H9 (cell line): Measurements from ENCODE around the gene ACTBL2. TPM values are rescaled to one million over a fixed set of nuclear protein-coding genes. Genes with fewer than 3 reads are reported as not detected.

ENCODE experiments used
- DNase-seq: peaks from one replicate; pipeline ENCODE4 v3.0.0-alpha.2; 2017
- H2AFZ ChIP-seq: one replicate; pipeline ENCODE4 v1.6.1; 2013; ENCODE audit warnings: mild to moderate bottlenecking, low read length, control low read depth, moderate library complexity
- H2AK5ac ChIP-seq: 2 replicates; pipeline ENCODE4 v1.6.1; 2013; ENCODE audit warnings: low read length, control low read depth, mixed read lengths; ENCODE audit not compliant: insufficient read length
- H2BK120ac ChIP-seq: one replicate; pipeline ENCODE4 v1.6.1; 2013; ENCODE audit warnings: low read depth, mild to moderate bottlenecking, low read length, control low read depth, inconsistent platforms; ENCODE audit not compliant: poor library complexity, severe bottlenecking
- H2BK12ac ChIP-seq: 2 replicates; pipeline ENCODE4 v1.6.1; 2013; ENCODE audit warnings: low read length, control low read depth, mixed read lengths, low read depth; ENCODE audit not compliant: insufficient read length
- H2BK15ac ChIP-seq: 2 replicates; pipeline ENCODE4 v1.6.1; 2013; ENCODE audit warnings: low read depth, low read length, control low read depth
- H2BK20ac ChIP-seq: one replicate; pipeline ENCODE4 v1.6.1; 2013; ENCODE audit warnings: low read depth, mild to moderate bottlenecking, low read length, control low read depth, inconsistent platforms; ENCODE audit not compliant: poor library complexity, severe bottlenecking
- H2BK5ac ChIP-seq: 2 replicates; pipeline ENCODE4 v1.6.1; 2013; ENCODE audit warnings: low read length, control low read depth, mixed read lengths; ENCODE audit not compliant: insufficient read length
- H3K14ac ChIP-seq: 2 replicates; pipeline ENCODE4 v1.6.1; 2013; ENCODE audit warnings: low read length, control low read depth; ENCODE audit not compliant: insufficient read depth
- H3K18ac ChIP-seq: 2 replicates; pipeline ENCODE4 v1.6.1; 2013; ENCODE audit warnings: low read depth, mild to moderate bottlenecking, mixed read lengths, low read length, control low read depth; ENCODE audit not compliant: insufficient read length
- H3K23ac ChIP-seq: 2 replicates; pipeline ENCODE4 v1.6.1; 2013; ENCODE audit warnings: low read length, control low read depth, mixed read lengths, low read depth; ENCODE audit not compliant: insufficient read length
- H3K23me2 ChIP-seq: 2 replicates; pipeline ENCODE4 v1.6.1; 2013; ENCODE audit warnings: low read depth, mild to moderate bottlenecking, mixed read lengths, low read length, control low read depth; ENCODE audit not compliant: insufficient read length, poor library complexity, severe bottlenecking
- H3K27ac ChIP-seq: 2 replicates; pipeline ENCODE4 v1.5.1; 2013; ENCODE audit warnings: low read length, control low read depth, mixed read lengths, low read depth; ENCODE audit not compliant: insufficient read length
- H3K27me3 ChIP-seq: 2 replicates; pipeline ENCODE4 v1.6.1; 2013; ENCODE audit warnings: low read length, control low read depth, inconsistent platforms; ENCODE audit not compliant: insufficient read depth
- H3K4ac ChIP-seq: 2 replicates; pipeline ENCODE4 v1.6.1; 2013; ENCODE audit warnings: low read depth, mild to moderate bottlenecking, control low read depth, inconsistent platforms, low read length, moderate library complexity
- H3K4me1 ChIP-seq: 2 replicates; pipeline ENCODE4 v1.6.1; 2013; ENCODE audit warnings: low read length, control low read depth, inconsistent platforms; ENCODE audit not compliant: insufficient read depth
- H3K4me2 ChIP-seq: 2 replicates; pipeline ENCODE4 v1.6.1; 2013; ENCODE audit warnings: low read length, control low read depth, mixed read lengths; ENCODE audit not compliant: insufficient read length, insufficient read depth
- H3K56ac ChIP-seq: 2 replicates; pipeline ENCODE4 v1.6.1; 2013; ENCODE audit warnings: low read depth, mild to moderate bottlenecking, mixed read lengths, low read length, control low read depth; ENCODE audit not compliant: insufficient read length
- H3K79me1 ChIP-seq: 2 replicates; pipeline ENCODE4 v1.6.1; 2013; ENCODE audit warnings: low read depth, mild to moderate bottlenecking, moderate library complexity, low read length, control low read depth, inconsistent platforms; ENCODE audit not compliant: insufficient read depth, poor library complexity, severe bottlenecking
- H3K79me2 ChIP-seq: 2 replicates; pipeline ENCODE4 v1.6.1; 2013; ENCODE audit warnings: low read length, control low read depth, inconsistent platforms; ENCODE audit not compliant: insufficient read depth
- H3K9ac ChIP-seq: 2 replicates; pipeline ENCODE4 v1.6.1; 2013; ENCODE audit warnings: low read length, control low read depth, mixed read lengths; ENCODE audit not compliant: insufficient read length; ENCODE audit errors: extremely low read depth
- H3K9me3 ChIP-seq: one replicate; pipeline ENCODE4 v1.6.1; 2013; ENCODE audit warnings: low read depth, low read length, inconsistent platforms; ENCODE audit not compliant: control insufficient read depth
- H3T11ph ChIP-seq: one replicate; pipeline ENCODE4 v1.6.1; 2013; ENCODE audit warnings: mild to moderate bottlenecking, low read length, control low read depth, inconsistent platforms
- H4K20me1 ChIP-seq: one replicate; pipeline ENCODE4 v1.6.1; 2013; ENCODE audit not compliant: control insufficient read depth, insufficient read length, insufficient read depth
- H4K5ac ChIP-seq: 2 replicates; pipeline ENCODE4 v1.6.1; 2013; ENCODE audit warnings: low read depth, mild to moderate bottlenecking, mixed read lengths, low read length, control low read depth; ENCODE audit not compliant: insufficient read length
- H4K8ac ChIP-seq: replicated peaks from 2 replicates; pipeline ENCODE4 v1.6.1; 2013; ENCODE audit warnings: low read length, control low read depth, mixed read lengths, low read depth; ENCODE audit not compliant: insufficient read length
- H4K91ac ChIP-seq: 2 replicates; pipeline ENCODE4 v1.6.1; 2013; ENCODE audit warnings: low read depth, mild to moderate bottlenecking, moderate library complexity, mixed read lengths, low read length, control low read depth; ENCODE audit not compliant: insufficient read length
- H3K27ac Mint-ChIP-seq, 3 experiments: 2 replicates in 2 of 3; 3 replicates in 1 of 3; pipeline ENCODE4 v1.8.0; 2020 to 2021; ENCODE audit warnings: mixed read lengths in 3 of 3, mild to moderate bottlenecking in 1 of 3, moderate library complexity in 1 of 3
- H3K27me3 Mint-ChIP-seq: 2 replicates; pipeline ENCODE4 v1.8.0; 2021; ENCODE audit warnings: low read depth, mild to moderate bottlenecking, moderate library complexity, mixed read lengths
- H3K36me3 Mint-ChIP-seq, 3 experiments: 2 replicates in 2 of 3; 3 replicates in 1 of 3; pipeline ENCODE4 v1.8.0; 2020 to 2021; ENCODE audit warnings: low read depth in 3 of 3, mixed read lengths in 3 of 3; ENCODE audit not compliant: insufficient read depth in 1 of 3
- H3K4me1 Mint-ChIP-seq, 2 experiments: 2 replicates each; pipeline ENCODE4 v1.8.0; 2020; ENCODE audit warnings: mixed read lengths in 2 of 2
- H3K4me3 Mint-ChIP-seq, 2 experiments: 2 replicates in 1 of 2; 3 replicates in 1 of 2; pipeline ENCODE4 v1.8.0; 2020 to 2021; ENCODE audit warnings: mild to moderate bottlenecking in 2 of 2, mixed read lengths in 2 of 2, moderate library complexity in 1 of 2
- H3K9me3 Mint-ChIP-seq, 2 experiments: 2 replicates in 1 of 2; 3 replicates in 1 of 2; pipeline ENCODE4 v1.8.0; 2020; ENCODE audit warnings: mild to moderate bottlenecking in 2 of 2, mixed read lengths in 2 of 2, moderate library complexity in 1 of 2
- WGBS: extraction: QIAGEN DNeasy Blood & Tissue Kit; methylation state at CpG from one replicate; pipeline ENCODE4 v1.1.7; 2013; ENCODE audit warnings: missing lambda C conversion rate, low lambda C conversion rate, mixed read lengths; ENCODE audit not compliant: insufficient read length; ENCODE audit errors: extremely low coverage; 5-methylcytosine and 5-hydroxymethylcytosine counted together
- total RNA-seq: library from RNA; stranded (reverse); gene quantifications from 2 replicates; pipeline ENCODE4 v1.2.1, GENCODE V29; 2021
- TF ChIP-seq, protein P1 (sequence below): fragments of 200-600 bp; sonication (generic); conservative IDR thresholded peaks from 3 replicates; pipeline ENCODE4 v1.8.0; 2021; ENCODE audit warnings: antibody characterized with exemption, mild to moderate bottlenecking

The ACTBL2 gene
- total RNA-seq, 1 experiment from 2014 or later, result not detected

DNA sequence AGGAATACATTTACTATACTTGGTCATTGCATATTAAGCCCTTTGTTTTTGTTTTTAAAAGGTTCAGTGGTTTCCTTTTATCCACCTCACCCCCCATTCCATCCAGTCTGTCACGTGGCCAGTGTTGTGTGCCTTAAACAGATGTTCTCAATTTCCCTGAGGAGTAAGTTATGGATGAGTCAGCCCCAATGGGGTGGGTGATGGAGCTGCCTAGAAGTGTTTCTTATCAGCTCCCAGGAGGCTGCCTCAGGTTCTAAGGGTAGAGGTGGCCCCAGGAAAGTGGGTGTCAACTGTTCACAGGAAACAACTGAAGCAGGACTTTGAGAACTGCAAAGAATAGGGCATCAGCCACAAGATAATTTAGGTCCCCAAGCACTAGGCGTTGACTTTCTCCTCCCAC, 41.1 kb downstream of the ACTBL2 start:
- Histone ChIP-seq H2BK12ac (no peak overlapping the region), H2BK20ac (no peak overlapping the region), H3K27ac (no peak overlapping the region), H3K4me2 (no peak overlapping the region), H3K4me1 (no peaks in the 10 kb centered on the region), H3K27me3 (no peaks in the 10 kb centered on the region), H3K14ac (no peak overlapping the region), H3K9me3 (no peaks in the 10 kb centered on the region), H2AK5ac (no peak overlapping the region), H3K79me2 (no peaks in the 10 kb centered on the region), H3K23ac (no peak overlapping the region), H2BK120ac (no peak overlapping the region), H3K23me2 (no peaks in the 10 kb centered on the region), H4K91ac (no peak overlapping the region), H4K20me1 (no peaks in the 10 kb centered on the region), H3K18ac (no peak overlapping the region), H2BK15ac (no peak overlapping the region), H4K8ac (no peak overlapping the region), H3K9ac (no peak overlapping the region), H3T11ph (no peak overlapping the region), H4K5ac (no peak overlapping the region), H2AFZ (no peak overlapping the region), H3K4ac (no peak overlapping the region), H2BK5ac (no peak overlapping the region), H3K79me1 (no peaks in the 10 kb centered on the region), H3K56ac (no peak overlapping the region)
- WGBS, result no CpG with 5 or more reads among the region's 2 CpGs
- Mint-ChIP-seq H3K27me3 (no peaks in the 10 kb centered on the region), H3K9me3 (no peaks in the 10 kb centered on the region; a peak in 1 of 5 replicates), H3K27ac (no peak overlapping the region; a peak in 1 of 7 replicates), H3K36me3 (no peaks in the 10 kb centered on the region), H3K4me1 (peaks cover 0 to 3% of the 10 kb centered on the region in 2 experiments; a peak in 1 of 4 replicates), H3K4me3 (no peak overlapping the region)
- TF ChIP-seq, protein P1, sequence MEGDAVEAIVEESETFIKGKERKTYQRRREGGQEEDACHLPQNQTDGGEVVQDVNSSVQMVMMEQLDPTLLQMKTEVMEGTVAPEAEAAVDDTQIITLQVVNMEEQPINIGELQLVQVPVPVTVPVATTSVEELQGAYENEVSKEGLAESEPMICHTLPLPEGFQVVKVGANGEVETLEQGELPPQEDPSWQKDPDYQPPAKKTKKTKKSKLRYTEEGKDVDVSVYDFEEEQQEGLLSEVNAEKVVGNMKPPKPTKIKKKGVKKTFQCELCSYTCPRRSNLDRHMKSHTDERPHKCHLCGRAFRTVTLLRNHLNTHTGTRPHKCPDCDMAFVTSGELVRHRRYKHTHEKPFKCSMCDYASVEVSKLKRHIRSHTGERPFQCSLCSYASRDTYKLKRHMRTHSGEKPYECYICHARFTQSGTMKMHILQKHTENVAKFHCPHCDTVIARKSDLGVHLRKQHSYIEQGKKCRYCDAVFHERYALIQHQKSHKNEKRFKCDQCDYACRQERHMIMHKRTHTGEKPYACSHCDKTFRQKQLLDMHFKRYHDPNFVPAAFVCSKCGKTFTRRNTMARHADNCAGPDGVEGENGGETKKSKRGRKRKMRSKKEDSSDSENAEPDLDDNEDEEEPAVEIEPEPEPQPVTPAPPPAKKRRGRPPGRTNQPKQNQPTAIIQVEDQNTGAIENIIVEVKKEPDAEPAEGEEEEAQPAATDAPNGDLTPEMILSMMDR, result no peak
- DNase-seq, result no peak
